Effector CD8-positive, alpha-beta T cell (primary cell): ENCODE measurements around the gene MT1M.
A peak's percentile ranks its signal among the peaks of the same experiment; 100 is the strongest.
"Not testable (repeated sequence)": the region's sequence is repeated elsewhere in the genome, so short reads cannot be mapped to it uniquely, and the experiment has no call there.

ENCODE experiments used
- DNase-seq: peaks from one replicate; lab custom pipeline; 2025; lab: John Stamatoyannopoulos, UW
- total RNA-seq, 4 experiments: gene quantifications; one replicate each; lab custom pipeline; 2026; lab: John Stamatoyannopoulos, UW

Gene MT1M
- total RNA-seq = 0 reads per million in 4 experiments

GRCh38 chr16:56632156-56632847, at the start of gene MT1M:
Gene MT1M (plus strand): TSS chr16:56632659. CDS start chr16:56632732, 73 bp downstream.
- no peak for DNase-seq

GRCh38 chr16:56582911-56583310, 49.5 kb upstream of the MT1M start:
- DNase-seq = not testable (repeated sequence)

GRCh38 chr16:56583351-56584168, 48.9 kb upstream of the MT1M start:
- no peak for DNase-seq

GRCh38 chr16:56584276-56584675, 48.2 kb upstream of the MT1M start:
- DNase-seq = no peak

GRCh38 chr16:56588781-56589140, 43.7 kb upstream of the MT1M start:
- no peak for DNase-seq

DNA sequence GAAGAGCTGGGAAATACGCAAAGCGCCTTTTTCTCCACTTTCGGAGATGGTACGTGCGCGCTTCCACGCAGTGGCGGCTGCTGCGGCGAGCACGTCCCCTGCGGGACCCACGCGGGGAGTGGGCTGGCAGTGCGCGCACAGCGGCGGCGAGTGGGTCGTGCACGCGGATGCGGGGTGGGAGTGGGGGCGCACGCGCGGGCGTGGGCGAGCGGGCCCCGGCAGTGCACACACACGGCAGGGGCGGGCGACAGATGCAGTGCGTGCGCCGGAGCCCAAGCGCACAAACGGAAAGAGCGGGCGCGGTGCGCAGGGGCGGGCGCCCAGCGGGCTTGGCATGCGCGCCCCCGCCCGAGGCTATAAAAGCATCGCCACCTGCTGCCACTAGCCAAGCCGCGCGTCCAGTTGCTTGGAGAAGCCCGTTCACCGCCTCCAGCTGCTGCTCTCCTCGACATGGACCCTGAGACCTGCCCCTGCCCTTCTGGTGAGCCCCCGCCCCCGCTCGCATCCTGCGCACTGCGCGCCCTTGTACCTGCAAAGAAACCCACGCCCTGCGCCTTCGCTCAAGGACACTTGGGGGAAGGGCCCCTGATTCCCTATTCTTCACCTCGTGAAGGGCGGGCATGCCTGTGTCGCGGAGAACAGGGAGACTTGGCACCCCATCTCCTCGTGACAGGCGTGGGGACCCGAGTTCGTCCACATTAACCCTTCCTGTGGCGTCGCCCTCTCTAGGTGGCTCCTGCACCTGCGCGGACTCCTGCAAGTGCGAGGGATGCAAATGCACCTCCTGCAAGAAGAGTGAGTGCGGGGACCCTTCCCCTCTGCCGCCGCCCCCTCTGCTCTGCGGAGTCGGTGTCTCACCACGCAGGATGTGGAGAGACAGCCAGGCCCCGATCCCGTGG, 43.1 kb upstream of the MT1M start, which contains the start of gene MT3:
MT3 (plus strand) TSS at position 388 of the 899 bp plus-strand sequence; CDS start at position 451, 63 bp downstream.
- DNase-seq = peak; percentile 12

- no peak for DNase-seq
Measured at GRCh38 chr16:56591377-56592060, 40.9 kb upstream of the MT1M start.

DNA sequence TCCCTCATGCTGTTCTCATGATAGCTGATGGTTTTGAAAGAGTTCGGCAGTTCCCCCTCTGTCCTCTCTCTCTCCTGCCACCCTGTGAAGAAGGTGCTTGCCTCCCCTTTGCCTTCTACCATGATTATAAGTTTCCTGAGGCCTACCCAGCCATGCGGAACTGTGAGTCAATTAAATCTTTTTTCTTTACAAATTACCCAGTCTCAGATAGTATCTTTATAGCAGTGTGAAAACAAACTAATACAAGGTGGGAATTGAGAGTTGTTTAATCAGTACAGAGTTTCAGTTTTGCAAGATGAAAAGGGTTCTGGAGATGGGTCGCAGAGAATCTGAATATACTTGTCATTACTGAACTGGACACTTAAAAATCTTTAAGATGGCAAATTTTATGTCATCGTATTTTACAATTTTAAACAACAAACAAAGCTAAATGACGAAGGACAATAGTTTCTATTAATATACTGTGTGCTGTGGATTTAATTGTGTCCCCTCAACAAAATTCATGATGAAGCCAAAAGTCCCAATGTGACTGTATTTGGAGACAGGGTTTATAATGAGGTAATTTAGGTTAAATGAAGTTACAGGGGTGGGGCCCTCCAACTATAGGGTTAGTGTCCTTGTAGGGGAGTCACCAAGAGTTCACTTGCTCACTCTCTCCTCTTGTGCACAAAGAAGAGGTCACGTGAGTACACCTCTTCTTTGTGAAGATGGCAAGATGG, 38.7 kb upstream of the MT1M start:
- no peak for DNase-seq

DNA sequence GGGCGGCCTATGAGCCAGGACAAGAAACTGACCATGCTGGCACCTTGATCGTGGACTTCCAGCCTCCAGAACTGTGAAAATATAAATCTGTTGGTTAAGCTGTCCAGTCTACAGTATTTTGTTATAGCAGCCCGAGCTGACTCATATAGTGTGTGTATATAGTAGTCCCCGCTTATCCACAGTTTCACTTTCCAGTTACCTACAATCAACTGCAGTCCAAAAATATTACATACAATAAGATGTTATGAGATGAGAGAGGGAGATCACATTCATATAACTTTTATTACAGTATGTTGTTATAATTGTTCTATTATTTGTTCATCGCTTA, 38.2 kb upstream of the MT1M start:
- DNase-seq = no peak

GRCh38 chr16:56600398-56600999, 32.0 kb upstream of the MT1M start:
- DNase-seq = no peak

DNA sequence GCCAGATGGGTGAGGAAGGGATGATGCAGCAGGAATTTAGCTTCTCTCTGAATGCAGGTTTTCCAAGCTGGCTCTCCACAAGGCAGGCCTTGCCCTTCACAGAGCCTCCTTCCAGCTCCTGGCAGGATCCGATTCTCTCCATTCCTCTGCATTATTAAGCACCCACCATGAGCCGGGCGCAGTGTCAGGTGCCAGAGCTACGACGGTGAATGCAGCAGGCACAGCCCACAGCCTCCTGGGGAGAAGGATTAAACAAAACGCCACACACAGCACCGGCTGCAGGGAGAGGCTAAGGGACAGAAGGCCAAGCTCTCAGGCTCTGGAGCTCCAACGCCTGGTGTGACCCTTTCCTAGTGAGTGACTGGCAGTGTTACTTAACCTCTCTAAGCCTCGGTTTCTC, 31.1 kb upstream of the MT1M start:
- no peak for DNase-seq

GRCh38 chr16:56603589-56603988, 28.9 kb upstream of the MT1M start:
- no peak for DNase-seq

DNA sequence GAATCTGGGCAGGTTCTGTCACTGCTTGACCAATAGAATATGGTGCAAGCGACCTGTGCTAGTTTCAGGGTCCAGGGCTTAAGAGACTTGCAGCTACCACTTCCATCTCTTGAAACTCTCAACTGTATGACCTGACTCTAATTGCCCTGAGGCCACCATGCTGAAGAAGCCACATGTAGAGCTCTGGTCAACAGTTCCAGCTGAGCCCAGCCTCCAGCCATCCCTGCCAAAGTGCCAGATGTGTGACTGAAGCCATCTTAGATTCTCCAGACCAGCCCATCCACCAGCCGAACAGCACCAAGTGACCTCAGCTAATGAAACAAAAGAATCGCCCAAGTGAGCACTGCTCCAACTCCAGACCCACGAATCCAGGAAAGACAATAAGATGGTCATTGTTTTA, 27.5 kb upstream of the MT1M start:
- no peak for DNase-seq

DNA sequence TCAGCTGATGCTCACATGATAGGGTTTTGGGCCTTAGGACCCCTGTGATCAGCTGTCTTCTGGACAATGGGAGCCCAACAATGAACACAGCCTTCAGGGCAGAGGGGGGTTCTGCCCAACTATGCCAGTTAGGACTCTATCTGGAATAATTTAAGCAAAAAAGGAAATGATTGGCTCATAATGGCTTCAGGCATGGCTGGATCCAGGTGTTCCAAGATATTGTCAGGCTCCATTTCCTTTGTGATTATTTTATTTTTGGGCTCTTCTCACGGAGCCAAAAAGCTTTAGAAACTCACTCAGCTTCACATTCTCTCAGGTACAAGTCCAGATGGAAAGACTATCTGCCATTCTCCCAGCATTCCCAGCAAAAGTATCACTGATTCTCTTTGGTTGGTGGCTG, 27.0 kb upstream of the MT1M start:
- DNase-seq = no peak

GRCh38 chr16:56606071-56606475, 26.4 kb upstream of the MT1M start:
- no peak for DNase-seq

DNA sequence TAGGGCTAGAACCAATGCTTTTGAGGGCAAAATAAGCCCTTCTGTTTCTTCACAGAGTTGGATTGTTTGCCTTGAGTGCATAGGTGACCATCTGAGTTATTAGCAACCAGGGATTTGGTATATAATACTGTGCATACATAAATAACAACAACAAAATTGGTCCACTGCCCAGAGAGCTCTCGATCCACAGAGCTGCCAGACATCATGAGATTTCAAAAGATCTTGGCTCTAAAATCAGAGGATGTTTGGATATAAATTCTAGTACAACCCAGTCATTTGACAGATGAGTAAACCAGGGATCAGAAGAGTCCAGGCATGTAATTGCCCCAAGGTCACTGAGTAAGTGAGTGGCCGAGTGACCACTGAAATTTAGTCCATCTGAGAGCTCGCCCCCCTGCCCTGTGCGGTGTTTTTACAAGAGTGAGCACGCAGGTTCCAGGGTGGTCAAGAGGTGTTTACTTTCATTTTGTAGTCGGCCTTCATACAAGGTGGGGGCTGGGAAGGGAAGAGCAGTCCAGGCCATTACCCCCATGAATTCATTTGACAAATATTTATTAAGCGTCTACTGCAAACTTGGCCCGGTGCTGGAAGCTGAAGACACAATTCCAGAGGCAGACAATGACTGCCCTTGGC, 25.9 kb upstream of the MT1M start:
- no peak for DNase-seq

GRCh38 chr16:56607109-56607618, 25.3 kb upstream of the MT1M start:
- no peak for DNase-seq

GRCh38 chr16:56607675-56608042, 24.8 kb upstream of the MT1M start:
- no peak for DNase-seq

- peak; percentile 71 for DNase-seq
Measured at GRCh38 chr16:56608043-56608875, 24.2 kb upstream of the MT1M start, which contains the start of gene MT2A. Gene MT2A (plus strand): TSS chr16:56608584. CDS start chr16:56608656, 72 bp downstream.
